ENCODE measurements around the gene MGRN1. TPM values are rescaled to one million over a fixed set of nuclear protein-coding genes. Genes with fewer than 3 reads are reported as not detected.

MGRN1 gene
- total and polyA plus RNA-seq, 12 donors: 19.2 to 73.5 (median 40.8) TPM

- DNase-seq: no peak
- Histone ChIP-seq H3K27ac (no peak overlapping the region), H3K4me1 (peaks cover 0 to 12% (median 0%) of the 10 kb centered on the region in 9 donors), H3K9me3 (no peaks in the 10 kb centered on the region), H3K4me3 (no peak overlapping the region), H3K36me3 (peaks cover 0 to 92% (median 42%) of the 10 kb centered on the region in 9 donors), H3K27me3 (no peaks in the 10 kb centered on the region)
- no peak for ATAC-seq
- intact Hi-C loops (cut with DNase I): no loop called here
- TF ChIP-seq, protein P1, sequence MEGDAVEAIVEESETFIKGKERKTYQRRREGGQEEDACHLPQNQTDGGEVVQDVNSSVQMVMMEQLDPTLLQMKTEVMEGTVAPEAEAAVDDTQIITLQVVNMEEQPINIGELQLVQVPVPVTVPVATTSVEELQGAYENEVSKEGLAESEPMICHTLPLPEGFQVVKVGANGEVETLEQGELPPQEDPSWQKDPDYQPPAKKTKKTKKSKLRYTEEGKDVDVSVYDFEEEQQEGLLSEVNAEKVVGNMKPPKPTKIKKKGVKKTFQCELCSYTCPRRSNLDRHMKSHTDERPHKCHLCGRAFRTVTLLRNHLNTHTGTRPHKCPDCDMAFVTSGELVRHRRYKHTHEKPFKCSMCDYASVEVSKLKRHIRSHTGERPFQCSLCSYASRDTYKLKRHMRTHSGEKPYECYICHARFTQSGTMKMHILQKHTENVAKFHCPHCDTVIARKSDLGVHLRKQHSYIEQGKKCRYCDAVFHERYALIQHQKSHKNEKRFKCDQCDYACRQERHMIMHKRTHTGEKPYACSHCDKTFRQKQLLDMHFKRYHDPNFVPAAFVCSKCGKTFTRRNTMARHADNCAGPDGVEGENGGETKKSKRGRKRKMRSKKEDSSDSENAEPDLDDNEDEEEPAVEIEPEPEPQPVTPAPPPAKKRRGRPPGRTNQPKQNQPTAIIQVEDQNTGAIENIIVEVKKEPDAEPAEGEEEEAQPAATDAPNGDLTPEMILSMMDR (IDR thresholded peaks at IDR 0.05): no peak
- 96 to 97% methylated on average over 14 of the region's 14 CpGs for WGBS, 2 donors
Observed at GRCh38 chr16:4704913-4705312, 80.3 kb downstream of the MGRN1 start.

DNA sequence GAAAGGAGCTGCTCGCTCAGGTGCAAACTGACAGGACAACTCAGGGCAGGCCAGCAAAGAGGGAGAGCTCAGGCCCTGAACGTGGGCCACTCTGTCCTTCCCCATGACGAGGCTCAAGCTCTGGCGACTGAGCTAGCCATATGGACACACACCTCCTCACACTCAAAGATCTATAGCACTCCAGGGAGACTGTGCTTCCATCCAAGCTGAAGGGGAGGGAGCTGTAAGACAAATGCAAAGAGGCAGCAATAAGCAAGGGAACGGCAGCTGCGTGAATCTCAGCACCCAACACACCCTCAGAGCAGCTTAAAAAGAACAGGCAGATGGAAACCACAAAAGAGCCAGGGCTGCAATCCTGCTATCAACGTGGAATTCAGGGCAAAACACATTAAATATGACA, 82.2 kb downstream of the MGRN1 start:
- Histone ChIP-seq H3K4me3 (no peak overlapping the region), H3K27me3 (no peaks in the 10 kb centered on the region), H3K9me3 (no peaks in the 10 kb centered on the region), H3K27ac (no peak overlapping the region), H3K4me1 (peaks cover 0 to 2% (median 0%) of the 10 kb centered on the region in 9 donors), H3K36me3 (peaks cover 0 to 90% (median 39%) of the 10 kb centered on the region in 9 donors)
- TF ChIP-seq, protein P1 (IDR thresholded peaks at IDR 0.05): no peak
- DNase-seq (no peak), ATAC-seq (no peak)
- intact Hi-C loops (cut with DNase I): no loop called here
- WGBS, 2 donors: 93 to 94% methylated on average over 7 of the region's 7 CpGs

DNA sequence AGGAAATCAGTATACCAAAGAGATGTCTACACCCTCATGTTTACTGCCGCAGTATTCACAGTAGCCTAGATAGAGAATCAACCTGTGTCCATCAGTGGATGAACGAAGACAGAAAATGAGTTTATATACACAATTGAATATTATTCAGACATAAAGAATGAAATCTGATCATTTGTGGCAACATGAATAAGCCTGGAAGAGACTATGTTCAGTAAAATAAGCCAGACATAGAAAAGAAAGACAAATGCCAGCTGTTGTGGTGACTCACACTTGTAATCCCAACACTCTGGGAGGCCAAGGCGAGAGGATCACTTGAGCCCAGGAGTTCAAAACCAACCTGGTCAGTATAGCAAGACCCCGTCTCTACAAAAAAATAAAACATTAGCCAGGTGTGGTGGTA, 84.9 kb downstream of the MGRN1 start:
- intact Hi-C loops (cut with DNase I): no loop called here
- H3K9me3 ChIP-seq: no peaks in the 10 kb centered on the region

DNA sequence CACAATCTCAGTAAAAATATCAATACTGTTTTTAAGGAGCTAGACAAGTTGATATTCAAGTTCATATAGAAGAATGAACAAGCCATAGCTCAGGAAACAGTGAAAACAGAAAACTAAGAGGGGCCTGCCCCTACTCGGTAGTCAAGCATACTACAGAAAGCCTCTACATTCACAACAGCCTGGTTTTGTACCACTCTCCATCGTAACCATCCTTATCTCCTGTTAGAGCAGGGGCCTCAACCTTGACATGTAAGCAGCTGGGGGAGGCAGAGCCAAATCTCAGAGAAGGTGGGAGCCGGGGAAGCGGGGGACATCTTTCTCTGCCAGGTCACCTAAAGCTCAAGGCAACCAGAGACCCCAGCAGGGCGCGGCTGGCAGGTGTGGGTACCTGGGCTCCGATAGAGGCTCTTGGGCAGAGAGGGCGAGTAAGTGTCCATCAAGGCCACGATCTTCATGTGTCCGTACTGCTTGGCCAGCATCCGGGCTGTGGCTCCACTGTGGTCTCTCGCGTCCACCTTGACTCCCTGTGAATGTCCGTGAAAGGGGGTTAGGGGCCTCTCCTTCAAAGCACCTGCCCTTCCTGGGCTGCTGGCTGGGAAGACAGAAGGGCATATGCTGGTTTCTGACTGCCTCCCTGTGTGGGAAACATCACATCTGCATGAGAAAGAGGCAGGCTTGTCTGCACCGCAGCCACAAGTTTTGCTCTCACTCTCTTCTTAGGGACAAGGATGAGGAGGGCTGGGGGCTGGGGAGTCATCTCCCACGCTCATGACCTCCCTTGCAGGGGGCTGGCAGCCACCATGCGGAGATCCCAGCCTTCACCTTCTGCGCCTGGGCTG, 89.3 kb downstream of the MGRN1 start:
- Histone ChIP-seq H3K4me1 (no peaks in the 10 kb centered on the region), H3K27ac (no peak overlapping the region), H3K4me3 (no peak overlapping the region), H3K36me3 (peaks cover 0 to 92% (median 26%) of the 10 kb centered on the region in 9 donors), H3K27me3 (no peaks in the 10 kb centered on the region), H3K9me3 (no peaks in the 10 kb centered on the region)
- intact Hi-C loops (cut with DNase I): no loop called here
- ATAC-seq (no peak), DNase-seq (no peak)
- TF ChIP-seq, protein P1 (IDR thresholded peaks at IDR 0.05): no peak
- WGBS, 2 donors: 79 to 88% methylated on average over 18 of the region's 18 CpGs

More for the DNA sequence above, 84.9 kb downstream of the MGRN1 start:
- WGBS, 2 donors: 96 to 97% methylated on average over 4 of the region's 4 CpGs
- H3K4me3 ChIP-seq: no peak overlapping the region
- peaks cover 0 to 92% (median 47%) of the 10 kb centered on the region in 9 donors for H3K36me3 ChIP-seq
- ATAC-seq (no peak), DNase-seq (no peak)
- TF ChIP-seq, protein P1 (IDR thresholded peaks at IDR 0.05): no peak
- H3K27ac ChIP-seq: no peak overlapping the region
- no peaks in the 10 kb centered on the region for H3K27me3 ChIP-seq
- H3K4me1 ChIP-seq: no peaks in the 10 kb centered on the region
